Mucosa of gallbladder (tissue), 1 donor: ENCODE results near the gene COA1. TPM values are rescaled to one million over a fixed set of nuclear protein-coding genes. Genes with fewer than 3 reads are reported as not detected.

Experiments
- DNase-seq: peaks from one replicate; pipeline ENCODE4 v3.0.0-alpha.2; 2020; ENCODE audit warnings: low spot score
- total RNA-seq: library from RNA; stranded (reverse); gene quantifications from one replicate; pipeline ENCODE4 v1.2.1, GENCODE V29; 2021
- donor health status: DM: no; HTN: no; CAD: no.

COA1 gene
- total RNA-seq, 1 donor from 2014 or later: 43.6 TPM

DNA sequence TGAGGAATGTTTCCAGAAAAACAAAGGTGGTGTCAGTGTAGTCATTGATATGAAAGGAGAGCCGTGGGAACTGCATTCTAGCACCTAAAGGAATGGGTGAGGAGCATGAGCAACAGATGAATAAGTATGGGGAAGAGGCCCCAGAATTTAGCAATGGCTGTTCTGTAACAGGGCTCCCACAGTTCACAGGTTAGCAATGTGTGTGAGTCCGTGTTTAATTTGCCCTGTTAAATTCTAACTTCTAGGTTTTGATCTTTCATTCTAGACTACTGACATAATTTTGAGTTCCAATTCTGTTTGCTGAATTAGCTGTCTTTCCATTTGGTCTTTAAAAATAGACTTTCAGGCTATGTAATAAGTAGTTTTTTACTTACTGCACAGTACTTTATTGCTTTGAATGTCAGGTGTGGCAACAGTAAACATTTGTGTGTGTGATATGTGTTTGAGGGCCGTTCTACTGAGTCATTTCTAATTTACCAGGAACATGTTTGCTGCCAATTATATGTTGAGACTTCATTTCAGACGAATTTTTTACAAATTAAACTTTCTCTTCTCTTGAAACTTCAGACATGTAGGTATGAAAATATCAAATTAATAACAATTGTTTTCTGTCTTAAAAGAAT lies 137.7 kb downstream of the COA1 start:
- DNase-seq: no peak

DNA sequence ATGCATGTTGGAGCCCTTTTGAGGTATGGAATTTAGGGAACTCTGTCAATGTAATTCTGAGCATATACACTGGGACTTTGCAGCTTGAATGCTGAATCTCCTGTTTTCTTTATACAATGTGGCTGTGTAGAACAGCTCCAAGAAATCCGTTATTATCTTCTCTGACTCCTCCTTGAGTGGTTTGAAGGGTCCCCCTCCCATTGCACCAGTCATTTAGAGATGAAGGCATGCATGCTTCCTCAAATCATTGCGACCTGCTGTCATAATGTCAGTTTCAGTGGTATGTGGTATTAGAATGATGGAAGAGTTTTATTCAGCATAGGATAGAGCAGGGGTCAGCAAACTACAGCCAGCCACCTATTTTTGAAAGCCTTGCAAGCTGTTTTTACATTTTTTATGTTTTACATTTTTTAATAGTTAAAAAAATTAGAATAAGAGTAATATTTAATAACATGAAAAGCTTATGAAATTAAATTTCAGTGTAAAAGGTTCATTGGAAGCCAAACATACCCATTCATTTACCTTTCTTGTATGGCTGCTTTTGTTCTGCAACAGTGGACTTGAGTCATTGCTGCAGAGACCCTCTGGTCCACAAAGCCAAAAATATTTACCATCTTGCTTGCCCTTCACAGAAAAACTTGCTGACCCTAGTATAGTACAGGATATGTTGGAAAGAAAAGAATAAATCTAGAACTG lies 138.3 kb downstream of the COA1 start:
- no peak for DNase-seq

DNA sequence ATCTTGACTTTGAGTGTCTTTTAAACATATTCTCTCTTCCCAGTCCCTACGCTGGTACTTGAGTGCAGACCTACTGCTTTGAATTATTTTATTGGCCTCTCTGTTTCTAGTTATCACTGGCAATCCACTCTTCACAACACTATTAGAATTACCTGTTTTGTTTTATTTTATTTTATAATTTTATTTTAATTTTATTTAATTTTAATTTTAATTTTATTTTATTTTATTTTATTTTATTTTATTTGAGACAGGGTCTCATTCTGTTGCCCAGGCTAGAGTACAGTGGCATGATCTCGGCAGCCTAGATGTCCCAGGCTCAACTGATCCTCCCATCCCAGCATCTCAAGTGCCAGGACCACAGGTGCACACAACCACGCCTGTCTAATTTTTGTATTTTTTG lies 139.6 kb downstream of the COA1 start:
- no peak for DNase-seq

Other genes with a start within 250 kb of the COA1 start
- 16.1 TPM for gene STK17A, start 146.4 kb downstream of the COA1 start, total RNA-seq
- gene BLVRA, start 29.2 kb upstream of the COA1 start, total RNA-seq: 43.2 TPM
- 86.3 TPM for gene MRPS24, start 140.0 kb upstream of the COA1 start, total RNA-seq
- gene URGCP, start 177.1 kb upstream of the COA1 start, total RNA-seq: 38.4 TPM
- 25.4 TPM for gene UBE2D4, start 196.9 kb upstream of the COA1 start, total RNA-seq